ENCODE measurements around the gene NEDD4L. TPM values are rescaled to one million over a fixed set of nuclear protein-coding genes. Genes with fewer than 3 reads are reported as not detected.

NEDD4L gene
- total RNA-seq, 4 donors from 2014 or later, result 22.7 to 39.9 (median 34.7) TPM

DNA sequence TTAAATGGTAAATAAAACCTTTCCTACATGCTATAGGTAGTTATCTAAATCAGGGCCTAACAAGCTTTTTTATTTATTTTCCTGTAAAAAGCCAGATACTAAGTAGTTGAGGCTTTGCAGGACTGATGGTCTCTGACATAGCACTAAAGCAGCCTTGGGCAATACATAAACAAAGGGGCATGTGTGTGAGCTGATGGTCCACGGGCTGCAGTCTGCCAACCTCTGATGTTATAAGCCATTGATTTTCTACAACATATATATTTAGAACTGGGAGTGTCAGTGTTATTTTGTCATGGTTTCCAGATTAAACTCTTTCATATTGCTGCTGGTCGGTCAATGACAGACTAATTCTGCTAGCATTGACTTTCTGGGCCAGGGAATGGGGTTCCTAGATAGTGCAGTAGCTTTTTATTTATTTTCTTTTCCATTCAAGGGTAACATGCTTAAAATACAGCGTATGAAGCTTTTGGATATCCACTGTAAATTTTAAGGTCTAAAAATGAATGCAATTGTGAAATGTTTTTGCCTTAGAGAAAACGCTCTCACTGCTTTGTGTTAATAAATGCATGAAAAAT is 134.0 kb downstream of the NEDD4L start:
- no peak for TF ChIP-seq EP300 (IDR thresholded peaks at IDR 0.05)
- TF ChIP-seq, protein P1, sequence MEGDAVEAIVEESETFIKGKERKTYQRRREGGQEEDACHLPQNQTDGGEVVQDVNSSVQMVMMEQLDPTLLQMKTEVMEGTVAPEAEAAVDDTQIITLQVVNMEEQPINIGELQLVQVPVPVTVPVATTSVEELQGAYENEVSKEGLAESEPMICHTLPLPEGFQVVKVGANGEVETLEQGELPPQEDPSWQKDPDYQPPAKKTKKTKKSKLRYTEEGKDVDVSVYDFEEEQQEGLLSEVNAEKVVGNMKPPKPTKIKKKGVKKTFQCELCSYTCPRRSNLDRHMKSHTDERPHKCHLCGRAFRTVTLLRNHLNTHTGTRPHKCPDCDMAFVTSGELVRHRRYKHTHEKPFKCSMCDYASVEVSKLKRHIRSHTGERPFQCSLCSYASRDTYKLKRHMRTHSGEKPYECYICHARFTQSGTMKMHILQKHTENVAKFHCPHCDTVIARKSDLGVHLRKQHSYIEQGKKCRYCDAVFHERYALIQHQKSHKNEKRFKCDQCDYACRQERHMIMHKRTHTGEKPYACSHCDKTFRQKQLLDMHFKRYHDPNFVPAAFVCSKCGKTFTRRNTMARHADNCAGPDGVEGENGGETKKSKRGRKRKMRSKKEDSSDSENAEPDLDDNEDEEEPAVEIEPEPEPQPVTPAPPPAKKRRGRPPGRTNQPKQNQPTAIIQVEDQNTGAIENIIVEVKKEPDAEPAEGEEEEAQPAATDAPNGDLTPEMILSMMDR (IDR thresholded peaks at IDR 0.05), result no peak
- TF ChIP-seq POLR2A (IDR thresholded peaks at IDR 0.05; ENCODE audit: low read depth), result no peak
- no peak for TF ChIP-seq POLR2AphosphoS5 (IDR thresholded peaks at IDR 0.05)
- 73% methylated on average over 4 of the region's 4 CpGs for WGBS
- no peaks in the 10 kb centered on the region for H3K27me3 ChIP-seq
- intact Hi-C loops (cut with DNase I), result loop anchor here (2.0 to 5.0 kb wide), 2 partner anchors 55 to 131 kb away; no protein-coding TSS in a partner anchor
- no peak overlapping the region for H3K4me3 ChIP-seq
- no peak overlapping the region for H3K27ac ChIP-seq (replicated peaks in 1 of 4)
- DNase-seq (ENCODE audit: extremely low spot score), result no peak
- no peaks in the 10 kb centered on the region for H3K9me3 ChIP-seq
- no peaks in the 10 kb centered on the region for H3K36me3 ChIP-seq
- H3K4me1 ChIP-seq, result peaks cover 0 to 44% (median 33%) of the 10 kb centered on the region in 4 donors

DNA sequence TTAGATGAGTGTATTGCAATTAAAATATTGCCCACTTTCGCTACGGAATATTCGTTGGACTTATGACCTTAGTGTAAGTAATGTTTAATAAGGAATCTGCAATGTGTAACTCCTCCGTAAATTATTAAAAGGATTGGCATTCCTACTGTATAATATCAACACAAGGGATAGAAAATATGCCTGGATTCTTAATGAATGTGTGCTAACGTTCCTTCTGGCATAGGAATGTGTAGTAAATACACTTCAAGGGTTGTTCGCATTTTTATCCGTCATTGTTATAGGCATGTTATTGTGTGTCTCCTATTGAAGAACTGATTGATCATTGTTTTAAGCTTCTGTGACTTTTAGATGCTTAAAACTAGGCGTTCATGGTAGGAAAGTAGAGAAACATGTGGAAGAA is 134.5 kb downstream of the NEDD4L start:
- DNase-seq (ENCODE audit: extremely low spot score), result no peak
- intact Hi-C loops (cut with DNase I), result loop anchor here (2.0 to 5.0 kb wide), 2 partner anchors 56 to 131 kb away; no protein-coding TSS in a partner anchor
- Histone ChIP-seq H3K4me3 (no peak overlapping the region), H3K27me3 (no peaks in the 10 kb centered on the region), H3K9me3 (no peaks in the 10 kb centered on the region), H3K4me1 (peaks cover 0 to 44% (median 33%) of the 10 kb centered on the region in 4 donors), H3K36me3 (no peaks in the 10 kb centered on the region), H3K27ac (replicated peaks in 1 of 4) (no peak overlapping the region)
- TF ChIP-seq EP300 (IDR thresholded peaks at IDR 0.05) (no peak), POLR2AphosphoS5 (IDR thresholded peaks at IDR 0.05) (no peak), POLR2A (IDR thresholded peaks at IDR 0.05; ENCODE audit: low read depth) (no peak)
- TF ChIP-seq, protein P1 (IDR thresholded peaks at IDR 0.05), result no peak
- 54% methylated on average over 8 of the region's 8 CpGs for WGBS

DNA sequence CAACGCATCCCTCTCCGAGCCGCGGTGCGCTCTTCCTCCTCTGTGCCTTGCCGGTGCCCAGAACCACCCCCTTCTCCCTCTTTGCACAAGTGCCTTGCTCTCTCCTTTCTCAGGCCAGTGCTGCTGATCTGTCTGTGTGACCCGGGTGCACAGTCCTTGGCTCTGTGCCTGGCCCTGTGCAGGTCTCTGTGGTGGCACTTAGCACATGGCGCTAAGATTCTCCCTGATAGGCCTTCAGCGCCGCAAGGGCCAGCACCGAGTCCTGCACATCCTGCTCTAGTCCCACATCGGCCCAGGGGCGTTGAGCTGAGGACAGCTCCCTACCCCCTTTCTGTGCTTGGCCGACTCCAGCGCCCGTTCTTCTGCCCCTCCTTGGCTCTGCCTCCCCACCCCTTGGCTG is 136.1 kb downstream of the NEDD4L start:
- WGBS, result 91% methylated on average over 15 of the region's 16 CpGs
- Histone ChIP-seq H3K27ac (replicated peaks in 1 of 4) (no peak overlapping the region), H3K36me3 (no peaks in the 10 kb centered on the region), H3K4me1 (peaks cover 0 to 50% (median 40%) of the 10 kb centered on the region in 4 donors), H3K4me3 (no peak overlapping the region), H3K9me3 (no peaks in the 10 kb centered on the region), H3K27me3 (no peaks in the 10 kb centered on the region)
- intact Hi-C loops (cut with DNase I), result loop anchor here (5.0 to 10.0 kb wide), 2 partner anchors 43 to 315 kb away; no protein-coding TSS in a partner anchor
- TF ChIP-seq, protein P1 (IDR thresholded peaks at IDR 0.05), result no peak
- TF ChIP-seq EP300 (IDR thresholded peaks at IDR 0.05) (no peak), POLR2A (IDR thresholded peaks at IDR 0.05; ENCODE audit: low read depth) (no peak), POLR2AphosphoS5 (IDR thresholded peaks at IDR 0.05) (no peak)
- DNase-seq (ENCODE audit: extremely low spot score), result no peak

DNA sequence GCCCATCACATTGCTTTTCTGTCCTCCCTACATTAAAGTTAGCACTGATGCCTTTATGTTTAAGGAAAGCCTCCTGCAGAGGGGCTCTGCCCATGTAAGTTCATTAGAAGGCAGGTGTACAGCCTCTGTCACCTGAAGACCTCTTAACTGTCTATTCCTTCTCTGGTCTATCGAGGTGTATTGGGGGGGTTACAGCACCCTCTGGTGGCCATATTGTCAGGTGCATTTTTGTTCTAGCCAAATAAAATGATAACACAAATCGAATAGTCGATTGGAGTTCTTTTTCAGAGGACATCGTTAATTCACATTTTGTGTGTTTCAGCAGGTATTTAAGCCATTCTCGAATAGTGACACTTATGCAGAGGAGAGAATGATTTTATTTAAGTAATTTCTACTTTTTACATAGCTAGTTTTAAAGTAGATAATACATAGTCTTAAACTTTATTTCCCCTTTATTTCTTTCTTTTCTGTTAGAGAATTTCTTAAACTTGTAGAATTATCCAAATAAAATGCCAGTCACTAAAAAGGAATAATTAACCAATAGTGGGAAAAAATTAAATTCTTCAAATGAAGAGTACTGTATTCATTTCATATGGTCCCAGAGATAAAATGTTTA is 136.8 kb downstream of the NEDD4L start:
- DNase-seq (ENCODE audit: extremely low spot score), result no peak

More for the DNA sequence above, 136.8 kb downstream of the NEDD4L start:
- H3K27ac ChIP-seq (replicated peaks in 1 of 4), result no peak overlapping the region
- 44% methylated on average over 5 of the region's 5 CpGs for WGBS
- intact Hi-C loops (cut with DNase I), result loop anchor here (5.0 to 10.0 kb wide), 2 partner anchors 44 to 314 kb away; no protein-coding TSS in a partner anchor
- H3K36me3 ChIP-seq, result no peaks in the 10 kb centered on the region
- TF ChIP-seq POLR2A (IDR thresholded peaks at IDR 0.05; ENCODE audit: low read depth) (no peak), POLR2AphosphoS5 (IDR thresholded peaks at IDR 0.05) (no peak), EP300 (IDR thresholded peaks at IDR 0.05) (no peak)
- TF ChIP-seq, protein P1 (IDR thresholded peaks at IDR 0.05), result peak; percentile 70 to 90 (median 77)
- no peaks in the 10 kb centered on the region for H3K27me3 ChIP-seq
- no peaks in the 10 kb centered on the region for H3K9me3 ChIP-seq
- H3K4me3 ChIP-seq, result no peak overlapping the region
- peaks cover 0 to 51% (median 42%) of the 10 kb centered on the region in 4 donors for H3K4me1 ChIP-seq

Data from esophagus muscularis mucosa (tissue), 4 donors.